WI38 (cell line): Measurements from ENCODE around the gene ABCC3.

ENCODE experiments used
- H3K4me3 ChIP-seq: 2 replicates; pipeline ENCODE4 v1.5.1; 2011; ENCODE audit warnings: low read depth, mild to moderate bottlenecking, control low read depth, low read length
- CTCF ChIP-seq: IDR thresholded peaks from 2 replicates; pipeline ENCODE4 v1.5.1; 2012; ENCODE audit warnings: low read depth, mild to moderate bottlenecking, control low read depth, low read length

ABCC3 gene

GRCh38 chr17:50588391-50589049 lies 46.2 kb upstream of the ABCC3 start:
- H3K4me3 ChIP-seq, result no peak overlapping the region
- TF ChIP-seq CTCF, result no peak

- no peak overlapping the region for H3K4me3 ChIP-seq
- TF ChIP-seq CTCF, result no peak
Observed at GRCh38 chr17:50589095-50589705, 45.5 kb upstream of the ABCC3 start.

- no peak overlapping the region for H3K4me3 ChIP-seq
- TF ChIP-seq CTCF, result no peak
Observed at GRCh38 chr17:50590946-50591737, 43.5 kb upstream of the ABCC3 start.

- no peak for TF ChIP-seq CTCF
- no peak overlapping the region for H3K4me3 ChIP-seq
Observed at GRCh38 chr17:50593321-50593720, 41.4 kb upstream of the ABCC3 start.

- H3K4me3 ChIP-seq, result no peak overlapping the region
- no peak for TF ChIP-seq CTCF
Observed at GRCh38 chr17:50594128-50594823, 40.4 kb upstream of the ABCC3 start.

GRCh38 chr17:50594892-50595291 lies 39.8 kb upstream of the ABCC3 start:
- no peak overlapping the region for H3K4me3 ChIP-seq
- no peak for TF ChIP-seq CTCF
